ENCODE results near the gene TEKT5.

GRCh38 chr16:10617662-10618420 lies 76.9 kb downstream of the TEKT5 start:
- no peak for TF ChIP-seq CTCF (IDR thresholded peaks at IDR 0.05)
- no peak for TF ChIP-seq POLR2AphosphoS5 (IDR thresholded peaks at IDR 0.05; ENCODE audit: low read depth, low read length)
- TF ChIP-seq TCF7L2 (IDR thresholded peaks at IDR 0.05; ENCODE audit: low read depth, low read length) = no peak
